Keratinocyte (primary cell): Measurements from ENCODE around the gene CNGA3.

ENCODE experiments used
- EZH2 ChIP-seq: IDR thresholded peaks from one replicate; pipeline ENCODE4 v1.6.1; 2012; ENCODE audit warnings: inconsistent platforms, mild to moderate bottlenecking, low read length, moderate library complexity
- TF ChIP-seq, protein P1 (sequence below), 3 experiments: IDR thresholded peaks in 1 of 3; conservative IDR thresholded peaks in 1 of 3; optimal IDR thresholded peaks in 1 of 3; 2 replicates in 2 of 3; 3 replicates in 1 of 3; pipeline versions ENCODE3 to v1.5.1; 2011; ENCODE audit warnings: low read length in 3 of 3, mild to moderate bottlenecking in 3 of 3, moderate library complexity in 2 of 3, control low read depth in 1 of 3, inconsistent platforms in 1 of 3; ENCODE audit not compliant: insufficient read depth in 2 of 3; ENCODE audit errors: extremely low read depth in 1 of 3

DNA sequence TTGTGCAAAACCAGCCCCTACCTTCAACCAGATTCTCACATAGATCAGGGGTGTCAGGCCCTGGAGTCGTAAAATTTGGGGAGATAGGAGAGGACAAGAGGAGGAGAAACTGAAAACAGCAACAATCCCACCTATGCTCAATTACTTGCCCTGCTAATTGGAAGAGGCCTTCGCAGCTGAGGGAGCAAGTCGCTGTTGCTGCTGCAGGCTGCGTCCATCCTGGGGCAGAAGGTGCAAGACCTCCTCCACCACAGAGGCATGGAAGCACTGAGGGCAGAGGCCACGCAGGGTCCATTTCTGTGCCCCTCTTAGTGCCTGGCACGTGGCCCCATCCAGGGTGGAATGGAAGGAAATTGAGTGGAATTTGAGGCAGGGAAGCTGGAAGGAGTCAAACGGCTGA is 36.5 kb downstream of the CNGA3 start:
- TF ChIP-seq, protein P1, sequence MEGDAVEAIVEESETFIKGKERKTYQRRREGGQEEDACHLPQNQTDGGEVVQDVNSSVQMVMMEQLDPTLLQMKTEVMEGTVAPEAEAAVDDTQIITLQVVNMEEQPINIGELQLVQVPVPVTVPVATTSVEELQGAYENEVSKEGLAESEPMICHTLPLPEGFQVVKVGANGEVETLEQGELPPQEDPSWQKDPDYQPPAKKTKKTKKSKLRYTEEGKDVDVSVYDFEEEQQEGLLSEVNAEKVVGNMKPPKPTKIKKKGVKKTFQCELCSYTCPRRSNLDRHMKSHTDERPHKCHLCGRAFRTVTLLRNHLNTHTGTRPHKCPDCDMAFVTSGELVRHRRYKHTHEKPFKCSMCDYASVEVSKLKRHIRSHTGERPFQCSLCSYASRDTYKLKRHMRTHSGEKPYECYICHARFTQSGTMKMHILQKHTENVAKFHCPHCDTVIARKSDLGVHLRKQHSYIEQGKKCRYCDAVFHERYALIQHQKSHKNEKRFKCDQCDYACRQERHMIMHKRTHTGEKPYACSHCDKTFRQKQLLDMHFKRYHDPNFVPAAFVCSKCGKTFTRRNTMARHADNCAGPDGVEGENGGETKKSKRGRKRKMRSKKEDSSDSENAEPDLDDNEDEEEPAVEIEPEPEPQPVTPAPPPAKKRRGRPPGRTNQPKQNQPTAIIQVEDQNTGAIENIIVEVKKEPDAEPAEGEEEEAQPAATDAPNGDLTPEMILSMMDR (optimal IDR thresholded peaks at IDR 0.05 in 1 of 3, IDR thresholded peaks at IDR 0.05 in 1 of 3, conservative IDR thresholded peaks at IDR 0.05 in 1 of 3; ENCODE audit: extremely low read depth in 1 of 3, insufficient read depth in 2 of 3, low read length in 3 of 3) = no peak
- peak; percentile 34 for TF ChIP-seq EZH2
